HL-60 (cell line): ENCODE data around the gene HLA-DQA2.

Experiments used
- GABPA ChIP-seq: IDR thresholded peaks from 2 replicates; pipeline ENCODE4 v1.6.1; 2012; ENCODE audit warnings: low read depth
- POLR2AphosphoS5 ChIP-seq: IDR thresholded peaks from 2 replicates; pipeline ENCODE4 v1.6.1; 2012; ENCODE audit warnings: low read depth
- TF ChIP-seq, protein P1 (sequence below): IDR thresholded peaks from one replicate; pipeline ENCODE4 v1.5.1; 2011; ENCODE audit warnings: low read length, control low read depth, inconsistent platforms; ENCODE audit not compliant: insufficient read depth
- TF ChIP-seq, protein P2 (sequence below): IDR thresholded peaks from 2 replicates; pipeline ENCODE4 v1.6.1; 2012; ENCODE audit warnings: low read depth; ENCODE audit not compliant: insufficient replicate concordance

DNA sequence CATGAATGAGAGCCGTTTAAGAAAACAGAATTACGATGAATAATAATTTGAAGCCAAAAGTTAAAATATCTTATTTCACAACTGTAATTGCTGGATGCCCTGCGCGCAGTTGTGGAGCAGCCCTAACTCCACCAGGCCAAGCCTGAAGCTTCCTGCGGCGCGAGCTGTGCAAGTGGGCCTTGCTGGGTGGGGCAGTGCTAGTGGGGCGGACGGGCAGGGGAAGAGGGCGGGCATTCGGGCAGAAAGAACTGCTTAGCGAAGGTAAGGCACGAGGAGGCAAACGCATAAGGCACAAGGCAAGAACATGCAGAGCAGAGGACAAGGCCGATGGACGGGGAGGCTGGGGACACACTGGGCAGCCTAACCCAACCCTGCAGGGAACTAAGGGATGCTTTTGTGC, 19.9 kb downstream of the HLA-DQA2 start:
- TF ChIP-seq, protein P1, sequence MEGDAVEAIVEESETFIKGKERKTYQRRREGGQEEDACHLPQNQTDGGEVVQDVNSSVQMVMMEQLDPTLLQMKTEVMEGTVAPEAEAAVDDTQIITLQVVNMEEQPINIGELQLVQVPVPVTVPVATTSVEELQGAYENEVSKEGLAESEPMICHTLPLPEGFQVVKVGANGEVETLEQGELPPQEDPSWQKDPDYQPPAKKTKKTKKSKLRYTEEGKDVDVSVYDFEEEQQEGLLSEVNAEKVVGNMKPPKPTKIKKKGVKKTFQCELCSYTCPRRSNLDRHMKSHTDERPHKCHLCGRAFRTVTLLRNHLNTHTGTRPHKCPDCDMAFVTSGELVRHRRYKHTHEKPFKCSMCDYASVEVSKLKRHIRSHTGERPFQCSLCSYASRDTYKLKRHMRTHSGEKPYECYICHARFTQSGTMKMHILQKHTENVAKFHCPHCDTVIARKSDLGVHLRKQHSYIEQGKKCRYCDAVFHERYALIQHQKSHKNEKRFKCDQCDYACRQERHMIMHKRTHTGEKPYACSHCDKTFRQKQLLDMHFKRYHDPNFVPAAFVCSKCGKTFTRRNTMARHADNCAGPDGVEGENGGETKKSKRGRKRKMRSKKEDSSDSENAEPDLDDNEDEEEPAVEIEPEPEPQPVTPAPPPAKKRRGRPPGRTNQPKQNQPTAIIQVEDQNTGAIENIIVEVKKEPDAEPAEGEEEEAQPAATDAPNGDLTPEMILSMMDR: no peak
- TF ChIP-seq POLR2AphosphoS5 (no peak), GABPA (no peak)
- TF ChIP-seq, protein P2, sequence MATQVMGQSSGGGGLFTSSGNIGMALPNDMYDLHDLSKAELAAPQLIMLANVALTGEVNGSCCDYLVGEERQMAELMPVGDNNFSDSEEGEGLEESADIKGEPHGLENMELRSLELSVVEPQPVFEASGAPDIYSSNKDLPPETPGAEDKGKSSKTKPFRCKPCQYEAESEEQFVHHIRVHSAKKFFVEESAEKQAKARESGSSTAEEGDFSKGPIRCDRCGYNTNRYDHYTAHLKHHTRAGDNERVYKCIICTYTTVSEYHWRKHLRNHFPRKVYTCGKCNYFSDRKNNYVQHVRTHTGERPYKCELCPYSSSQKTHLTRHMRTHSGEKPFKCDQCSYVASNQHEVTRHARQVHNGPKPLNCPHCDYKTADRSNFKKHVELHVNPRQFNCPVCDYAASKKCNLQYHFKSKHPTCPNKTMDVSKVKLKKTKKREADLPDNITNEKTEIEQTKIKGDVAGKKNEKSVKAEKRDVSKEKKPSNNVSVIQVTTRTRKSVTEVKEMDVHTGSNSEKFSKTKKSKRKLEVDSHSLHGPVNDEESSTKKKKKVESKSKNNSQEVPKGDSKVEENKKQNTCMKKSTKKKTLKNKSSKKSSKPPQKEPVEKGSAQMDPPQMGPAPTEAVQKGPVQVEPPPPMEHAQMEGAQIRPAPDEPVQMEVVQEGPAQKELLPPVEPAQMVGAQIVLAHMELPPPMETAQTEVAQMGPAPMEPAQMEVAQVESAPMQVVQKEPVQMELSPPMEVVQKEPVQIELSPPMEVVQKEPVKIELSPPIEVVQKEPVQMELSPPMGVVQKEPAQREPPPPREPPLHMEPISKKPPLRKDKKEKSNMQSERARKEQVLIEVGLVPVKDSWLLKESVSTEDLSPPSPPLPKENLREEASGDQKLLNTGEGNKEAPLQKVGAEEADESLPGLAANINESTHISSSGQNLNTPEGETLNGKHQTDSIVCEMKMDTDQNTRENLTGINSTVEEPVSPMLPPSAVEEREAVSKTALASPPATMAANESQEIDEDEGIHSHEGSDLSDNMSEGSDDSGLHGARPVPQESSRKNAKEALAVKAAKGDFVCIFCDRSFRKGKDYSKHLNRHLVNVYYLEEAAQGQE: no peak
